ENCODE measurements around the gene CPLX3. TPM values are rescaled to one million over a fixed set of nuclear protein-coding genes. Genes with fewer than 3 reads are reported as not detected.

Gene CPLX3
- polyA plus RNA-seq, 1 donor from 2014 or later = 0.27 TPM

DNA sequence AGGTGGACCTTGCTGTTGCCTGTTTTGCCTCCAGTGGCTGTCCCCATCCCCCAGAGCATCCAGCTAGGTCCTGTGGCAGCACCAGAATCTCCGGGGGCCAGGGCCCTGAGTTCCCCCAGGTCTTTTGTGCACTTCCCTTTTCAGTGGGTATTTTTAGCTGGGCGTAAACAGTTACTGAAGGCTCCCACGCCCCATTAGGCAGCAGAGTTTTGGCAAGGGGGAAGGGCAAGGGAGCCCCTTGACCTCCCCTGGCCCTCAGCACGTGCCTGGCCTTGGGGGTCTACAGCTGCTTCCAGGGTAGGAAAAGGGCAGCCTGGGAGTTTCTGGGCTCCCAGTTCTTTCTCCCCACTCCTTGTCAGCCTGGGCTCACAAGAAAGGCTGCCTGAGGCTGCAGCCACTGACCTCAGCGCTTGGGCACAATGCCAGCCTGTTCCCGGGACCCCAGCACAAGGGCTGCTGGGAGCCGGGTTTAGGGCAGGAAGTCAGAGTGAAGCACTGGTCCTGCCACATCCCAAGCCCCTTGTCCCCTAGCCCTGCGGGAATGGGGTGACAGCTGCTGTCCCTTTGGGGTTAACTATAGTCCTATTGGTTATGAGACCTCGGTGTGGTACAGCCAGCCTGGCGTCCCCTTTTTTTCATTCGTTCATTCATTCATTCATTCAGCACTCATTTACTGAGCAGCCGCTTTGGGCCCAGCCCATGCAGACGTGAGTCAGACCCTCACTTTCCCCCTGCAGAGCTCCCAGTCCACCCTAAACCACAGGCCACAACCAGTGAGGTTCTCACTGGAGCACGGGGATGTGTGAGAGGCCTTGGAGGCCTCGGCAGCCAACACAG is 36.1 kb upstream of the CPLX3 start:
- H3K9me3 ChIP-seq (ENCODE audit: low read length) = no peaks in the 10 kb centered on the region
- H3K4me3 ChIP-seq (ENCODE audit: low read length) = no peak overlapping the region
- H3F3A ChIP-seq (ENCODE audit: insufficient read depth, low read length, poor library complexity, severe bottlenecking) = no peaks in the 10 kb centered on the region
- H4K20me1 ChIP-seq (ENCODE audit: insufficient read depth) = no peaks in the 10 kb centered on the region
- no peaks in the 10 kb centered on the region for H3K9me2 ChIP-seq (ENCODE audit: insufficient read depth, low read length)
- H3K9ac ChIP-seq (ENCODE audit: low read length) = no peak overlapping the region
- peaks cover 31% of the 10 kb centered on the region for H3K79me2 ChIP-seq (replicated peaks; ENCODE audit: insufficient read depth, low read length)
- H3K36me3 ChIP-seq (ENCODE audit: insufficient read depth, low read length) = no peaks in the 10 kb centered on the region
- H3K27ac ChIP-seq (ENCODE audit: low read length) = no peak overlapping the region
- TF ChIP-seq, protein P1, sequence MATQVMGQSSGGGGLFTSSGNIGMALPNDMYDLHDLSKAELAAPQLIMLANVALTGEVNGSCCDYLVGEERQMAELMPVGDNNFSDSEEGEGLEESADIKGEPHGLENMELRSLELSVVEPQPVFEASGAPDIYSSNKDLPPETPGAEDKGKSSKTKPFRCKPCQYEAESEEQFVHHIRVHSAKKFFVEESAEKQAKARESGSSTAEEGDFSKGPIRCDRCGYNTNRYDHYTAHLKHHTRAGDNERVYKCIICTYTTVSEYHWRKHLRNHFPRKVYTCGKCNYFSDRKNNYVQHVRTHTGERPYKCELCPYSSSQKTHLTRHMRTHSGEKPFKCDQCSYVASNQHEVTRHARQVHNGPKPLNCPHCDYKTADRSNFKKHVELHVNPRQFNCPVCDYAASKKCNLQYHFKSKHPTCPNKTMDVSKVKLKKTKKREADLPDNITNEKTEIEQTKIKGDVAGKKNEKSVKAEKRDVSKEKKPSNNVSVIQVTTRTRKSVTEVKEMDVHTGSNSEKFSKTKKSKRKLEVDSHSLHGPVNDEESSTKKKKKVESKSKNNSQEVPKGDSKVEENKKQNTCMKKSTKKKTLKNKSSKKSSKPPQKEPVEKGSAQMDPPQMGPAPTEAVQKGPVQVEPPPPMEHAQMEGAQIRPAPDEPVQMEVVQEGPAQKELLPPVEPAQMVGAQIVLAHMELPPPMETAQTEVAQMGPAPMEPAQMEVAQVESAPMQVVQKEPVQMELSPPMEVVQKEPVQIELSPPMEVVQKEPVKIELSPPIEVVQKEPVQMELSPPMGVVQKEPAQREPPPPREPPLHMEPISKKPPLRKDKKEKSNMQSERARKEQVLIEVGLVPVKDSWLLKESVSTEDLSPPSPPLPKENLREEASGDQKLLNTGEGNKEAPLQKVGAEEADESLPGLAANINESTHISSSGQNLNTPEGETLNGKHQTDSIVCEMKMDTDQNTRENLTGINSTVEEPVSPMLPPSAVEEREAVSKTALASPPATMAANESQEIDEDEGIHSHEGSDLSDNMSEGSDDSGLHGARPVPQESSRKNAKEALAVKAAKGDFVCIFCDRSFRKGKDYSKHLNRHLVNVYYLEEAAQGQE (IDR thresholded peaks at IDR 0.05; ENCODE audit: borderline replicate concordance) = no peak
- no peak for TF ChIP-seq EP300 (conservative IDR thresholded peaks at IDR 0.05; ENCODE audit: poor library complexity, severe bottlenecking)
- no peak for TF ChIP-seq MXI1 (conservative IDR thresholded peaks at IDR 0.05; ENCODE audit: poor library complexity, severe bottlenecking)
- TF ChIP-seq POLR2AphosphoS5 (IDR thresholded peaks at IDR 0.05) = no peak
- no peak for TF ChIP-seq SMC3 (conservative IDR thresholded peaks at IDR 0.05; ENCODE audit: poor library complexity)
- no peak for TF ChIP-seq EZH2 (IDR thresholded peaks at IDR 0.05; ENCODE audit: borderline replicate concordance, insufficient read depth, low read length, poor library complexity, severe bottlenecking)
- no peak for TF ChIP-seq RAD21 (conservative IDR thresholded peaks at IDR 0.05)
- TF ChIP-seq, protein P2, sequence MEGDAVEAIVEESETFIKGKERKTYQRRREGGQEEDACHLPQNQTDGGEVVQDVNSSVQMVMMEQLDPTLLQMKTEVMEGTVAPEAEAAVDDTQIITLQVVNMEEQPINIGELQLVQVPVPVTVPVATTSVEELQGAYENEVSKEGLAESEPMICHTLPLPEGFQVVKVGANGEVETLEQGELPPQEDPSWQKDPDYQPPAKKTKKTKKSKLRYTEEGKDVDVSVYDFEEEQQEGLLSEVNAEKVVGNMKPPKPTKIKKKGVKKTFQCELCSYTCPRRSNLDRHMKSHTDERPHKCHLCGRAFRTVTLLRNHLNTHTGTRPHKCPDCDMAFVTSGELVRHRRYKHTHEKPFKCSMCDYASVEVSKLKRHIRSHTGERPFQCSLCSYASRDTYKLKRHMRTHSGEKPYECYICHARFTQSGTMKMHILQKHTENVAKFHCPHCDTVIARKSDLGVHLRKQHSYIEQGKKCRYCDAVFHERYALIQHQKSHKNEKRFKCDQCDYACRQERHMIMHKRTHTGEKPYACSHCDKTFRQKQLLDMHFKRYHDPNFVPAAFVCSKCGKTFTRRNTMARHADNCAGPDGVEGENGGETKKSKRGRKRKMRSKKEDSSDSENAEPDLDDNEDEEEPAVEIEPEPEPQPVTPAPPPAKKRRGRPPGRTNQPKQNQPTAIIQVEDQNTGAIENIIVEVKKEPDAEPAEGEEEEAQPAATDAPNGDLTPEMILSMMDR (IDR thresholded peaks at IDR 0.05; ENCODE audit: poor library complexity, severe bottlenecking) = no peak
- no peak for TF ChIP-seq TAF1 (IDR thresholded peaks at IDR 0.05; ENCODE audit: low read depth)
- H2AFZ ChIP-seq (ENCODE audit: low read depth, low read length) = no peak overlapping the region
- no peaks in the 10 kb centered on the region for H3K27me3 ChIP-seq (ENCODE audit: insufficient read depth, low read depth, low read length)
- no peak overlapping the region for H3K4me2 ChIP-seq (ENCODE audit: low read length)

DNA sequence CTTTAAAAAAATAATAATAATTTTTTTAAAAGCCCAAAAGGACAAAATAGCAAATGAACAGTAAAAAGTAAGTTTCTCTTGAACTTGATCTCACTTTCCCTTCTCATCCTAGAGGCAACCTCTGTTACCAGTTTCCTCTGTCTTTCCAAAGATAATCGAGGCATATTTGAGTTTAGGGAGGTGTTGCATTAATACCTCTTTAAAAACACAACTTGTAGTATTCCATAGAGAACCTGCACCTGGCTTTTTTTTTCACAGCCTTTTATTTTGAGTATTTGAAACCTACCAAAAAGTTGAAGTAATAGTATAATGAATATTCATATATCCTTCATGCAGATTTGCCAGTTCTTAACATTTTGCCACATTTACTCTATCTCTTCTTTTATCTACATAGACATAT is 35.4 kb upstream of the CPLX3 start:
- TF ChIP-seq MXI1 (conservative IDR thresholded peaks at IDR 0.05; ENCODE audit: poor library complexity, severe bottlenecking) (no peak), EZH2 (IDR thresholded peaks at IDR 0.05; ENCODE audit: borderline replicate concordance, insufficient read depth, low read length, poor library complexity, severe bottlenecking) (no peak), RAD21 (conservative IDR thresholded peaks at IDR 0.05) (no peak), EP300 (conservative IDR thresholded peaks at IDR 0.05; ENCODE audit: poor library complexity, severe bottlenecking) (no peak), TAF1 (IDR thresholded peaks at IDR 0.05; ENCODE audit: low read depth) (no peak), POLR2AphosphoS5 (IDR thresholded peaks at IDR 0.05) (no peak), SMC3 (conservative IDR thresholded peaks at IDR 0.05; ENCODE audit: poor library complexity) (no peak)
- TF ChIP-seq, protein P1 (IDR thresholded peaks at IDR 0.05; ENCODE audit: borderline replicate concordance) = no peak
- TF ChIP-seq, protein P2 (IDR thresholded peaks at IDR 0.05; ENCODE audit: poor library complexity, severe bottlenecking) = no peak
- Histone ChIP-seq H3K4me3 (ENCODE audit: low read length) (no peak overlapping the region), H2AFZ (ENCODE audit: low read depth, low read length) (no peak overlapping the region), H3K36me3 (ENCODE audit: insufficient read depth, low read length) (no peaks in the 10 kb centered on the region), H3K9ac (ENCODE audit: low read length) (no peak overlapping the region), H3K27me3 (ENCODE audit: insufficient read depth, low read depth, low read length) (no peaks in the 10 kb centered on the region), H3K79me2 (replicated peaks; ENCODE audit: insufficient read depth, low read length) (peaks cover 30% of the 10 kb centered on the region), H3K4me2 (ENCODE audit: low read length) (no peak overlapping the region), H3K9me2 (ENCODE audit: insufficient read depth, low read length) (no peaks in the 10 kb centered on the region), H4K20me1 (ENCODE audit: insufficient read depth) (no peaks in the 10 kb centered on the region), H3F3A (ENCODE audit: insufficient read depth, low read length, poor library complexity, severe bottlenecking) (no peaks in the 10 kb centered on the region), H3K9me3 (ENCODE audit: low read length) (no peaks in the 10 kb centered on the region), H3K27ac (ENCODE audit: low read length) (no peak overlapping the region)
